NT2/D1 (cell line): ENCODE data around the gene MTM1.

Experiments used
- SUZ12 ChIP-seq: IDR thresholded peaks from 2 replicates; pipeline ENCODE4 v1.6.1; 2011; ENCODE audit not compliant: insufficient read length, insufficient read depth; ENCODE audit errors: extremely low read depth
- YY1 ChIP-seq: IDR thresholded peaks from 2 replicates; pipeline ENCODE4 v1.6.1; 2011; ENCODE audit not compliant: insufficient read length, insufficient read depth

GRCh38 chrX:150568320-150569154 is at the start of gene MTM1:
- TF ChIP-seq YY1 (no peak), SUZ12 (no peak)
